Fibroblast of mammary gland (primary cell): Measurements from ENCODE around the gene KRT83.

ENCODE experiments used
- DNase-seq: peaks from one replicate; pipeline ENCODE4 v3.0.0-alpha.2; 2010; ENCODE audit warnings: low read depth
- H3K4me3 ChIP-seq: 2 replicates; pipeline ENCODE4 v1.5.1; 2011; ENCODE audit warnings: low read depth, mild to moderate bottlenecking, low read length, moderate library complexity; ENCODE audit not compliant: control insufficient read depth
- TF ChIP-seq, protein P1 (sequence below): conservative IDR thresholded peaks from 2 replicates; pipeline ENCODE4 v1.5.1; 2011; ENCODE audit warnings: low read depth, low read length, inconsistent platforms; ENCODE audit not compliant: control insufficient read depth, insufficient read depth

The KRT83 gene

DNA sequence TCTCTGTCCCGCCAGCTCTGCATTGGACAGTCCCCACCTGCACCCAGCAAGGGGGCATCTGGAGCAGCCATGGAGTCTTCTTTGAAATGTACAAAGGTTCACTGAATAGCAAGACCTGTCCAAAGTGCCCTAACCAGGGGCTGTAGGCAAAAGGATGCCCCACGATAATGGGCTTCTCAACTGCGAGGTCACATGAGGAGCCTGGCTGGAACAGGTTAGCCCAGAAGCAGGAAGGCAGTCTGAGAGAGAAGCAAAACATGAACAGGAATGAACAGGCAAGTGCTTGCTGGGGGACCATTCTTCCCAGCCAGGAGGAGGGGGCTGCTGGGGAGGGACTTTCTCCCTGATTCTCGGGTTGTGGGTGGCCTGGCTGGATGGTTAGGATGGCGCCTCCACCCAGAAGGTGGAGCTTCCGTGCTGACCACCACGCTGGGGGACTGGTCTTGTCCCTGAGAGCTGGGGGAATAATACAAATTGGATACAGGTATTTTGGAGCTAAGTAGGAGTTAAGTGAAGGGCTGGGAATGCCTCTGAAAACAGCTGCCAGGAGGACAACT is 39.0 kb upstream of the KRT83 start:
- H3K4me3 ChIP-seq = no peak overlapping the region
- TF ChIP-seq, protein P1, sequence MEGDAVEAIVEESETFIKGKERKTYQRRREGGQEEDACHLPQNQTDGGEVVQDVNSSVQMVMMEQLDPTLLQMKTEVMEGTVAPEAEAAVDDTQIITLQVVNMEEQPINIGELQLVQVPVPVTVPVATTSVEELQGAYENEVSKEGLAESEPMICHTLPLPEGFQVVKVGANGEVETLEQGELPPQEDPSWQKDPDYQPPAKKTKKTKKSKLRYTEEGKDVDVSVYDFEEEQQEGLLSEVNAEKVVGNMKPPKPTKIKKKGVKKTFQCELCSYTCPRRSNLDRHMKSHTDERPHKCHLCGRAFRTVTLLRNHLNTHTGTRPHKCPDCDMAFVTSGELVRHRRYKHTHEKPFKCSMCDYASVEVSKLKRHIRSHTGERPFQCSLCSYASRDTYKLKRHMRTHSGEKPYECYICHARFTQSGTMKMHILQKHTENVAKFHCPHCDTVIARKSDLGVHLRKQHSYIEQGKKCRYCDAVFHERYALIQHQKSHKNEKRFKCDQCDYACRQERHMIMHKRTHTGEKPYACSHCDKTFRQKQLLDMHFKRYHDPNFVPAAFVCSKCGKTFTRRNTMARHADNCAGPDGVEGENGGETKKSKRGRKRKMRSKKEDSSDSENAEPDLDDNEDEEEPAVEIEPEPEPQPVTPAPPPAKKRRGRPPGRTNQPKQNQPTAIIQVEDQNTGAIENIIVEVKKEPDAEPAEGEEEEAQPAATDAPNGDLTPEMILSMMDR = no peak
- no peak for DNase-seq

DNA sequence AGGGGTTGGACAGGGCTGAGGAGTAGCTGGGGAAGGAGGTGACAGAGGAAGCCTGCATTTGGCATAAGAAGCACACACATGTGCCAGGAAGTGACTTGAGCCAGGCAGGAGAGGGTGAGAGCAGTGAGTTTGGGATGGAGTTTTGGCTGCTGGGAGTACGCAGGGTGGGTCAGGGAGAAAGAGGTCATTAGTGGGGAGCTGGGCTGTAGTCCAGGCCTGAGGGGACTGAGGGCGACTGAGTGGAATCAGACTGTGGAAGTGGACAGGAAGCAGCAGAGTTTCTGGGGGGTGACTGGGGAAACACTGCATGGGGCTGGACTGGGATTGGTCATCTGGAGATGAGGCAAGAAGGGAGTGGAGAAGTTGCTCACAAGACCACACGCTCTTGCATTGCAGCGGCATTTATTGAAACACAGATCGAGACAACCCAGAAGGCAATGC is 38.4 kb upstream of the KRT83 start:
- peak; percentile 11 for DNase-seq
- no peak overlapping the region for H3K4me3 ChIP-seq
- TF ChIP-seq, protein P1 = no peak

DNA sequence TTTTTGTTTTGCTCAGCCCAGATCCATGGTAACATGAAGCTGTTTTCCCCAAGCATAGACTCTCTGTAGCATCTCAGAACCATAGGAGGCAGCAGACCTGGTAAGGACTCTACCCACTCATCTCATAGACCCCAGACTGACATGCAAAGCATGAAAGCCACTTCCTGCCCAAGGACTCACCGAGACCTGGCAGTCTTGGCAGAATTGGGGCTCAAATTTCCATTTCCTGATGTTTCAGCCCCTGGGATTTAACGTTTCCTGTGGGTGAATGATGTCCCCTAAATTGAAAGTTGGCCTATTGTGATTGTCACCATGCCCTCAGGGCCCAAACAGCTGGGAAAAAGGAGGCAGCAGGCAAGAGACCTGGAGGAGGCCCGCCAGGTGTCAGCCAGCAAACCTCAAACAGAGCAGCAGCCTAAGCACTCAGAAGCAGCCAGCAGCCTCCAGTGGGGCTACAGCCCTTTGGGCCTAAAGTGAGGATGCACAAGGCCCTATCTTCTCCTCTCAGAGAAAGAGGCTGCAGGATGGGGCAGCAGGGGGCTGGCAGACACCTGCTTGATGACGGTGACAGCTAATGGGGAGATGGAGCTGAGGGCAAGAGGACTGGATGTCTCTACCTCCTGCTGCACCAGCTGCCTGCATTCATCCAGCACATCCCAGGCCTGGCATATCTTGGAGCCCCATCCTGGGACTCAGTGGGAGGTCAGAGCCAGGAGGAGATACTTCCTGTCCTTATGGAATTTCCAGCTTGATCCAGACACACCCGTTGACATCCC is 37.6 kb upstream of the KRT83 start:
- TF ChIP-seq, protein P1 = no peak
- no peak for DNase-seq
- H3K4me3 ChIP-seq = no peak overlapping the region

DNA sequence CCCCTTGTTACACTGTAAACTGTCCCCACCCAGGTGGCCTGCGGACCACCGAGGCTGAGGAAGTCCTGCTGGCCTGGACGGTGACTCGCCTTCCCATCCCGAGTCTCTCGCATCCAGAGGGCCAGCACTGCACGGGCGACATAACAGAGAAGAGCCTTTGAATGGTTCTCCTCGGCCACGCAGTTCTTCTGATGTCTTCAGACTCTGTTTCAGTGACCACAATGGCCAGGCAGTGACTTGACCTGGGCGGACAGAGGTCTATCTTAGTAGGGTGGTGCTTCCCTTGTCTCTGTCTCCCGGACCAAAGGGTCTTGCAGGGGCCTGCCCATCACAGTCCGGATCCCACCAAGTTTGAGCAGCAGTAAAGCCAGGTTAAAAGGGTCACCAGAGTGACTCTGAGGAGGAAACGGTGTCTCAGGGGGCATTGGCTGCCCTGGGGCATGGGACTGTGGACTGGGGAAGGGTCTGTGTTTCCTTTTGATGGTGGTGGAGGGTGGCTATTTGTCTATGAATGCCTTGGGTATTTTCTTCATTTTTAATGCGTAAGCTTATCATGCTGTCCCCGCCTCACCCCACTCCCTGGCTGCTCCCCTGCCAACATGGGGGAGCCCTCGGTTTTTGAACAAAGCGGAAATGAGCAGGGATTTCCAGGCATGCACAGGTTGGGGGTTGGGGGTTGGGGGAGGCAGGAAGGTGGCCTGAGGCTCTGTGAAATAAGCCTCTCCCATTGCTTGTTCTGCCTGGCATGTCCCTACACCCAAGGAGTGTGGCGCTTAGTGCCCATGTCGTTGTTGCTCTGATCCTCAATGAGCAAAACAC is 35.8 kb upstream of the KRT83 start:
- H3K4me3 ChIP-seq = no peak overlapping the region
- DNase-seq = no peak
- TF ChIP-seq, protein P1 = no peak

DNA sequence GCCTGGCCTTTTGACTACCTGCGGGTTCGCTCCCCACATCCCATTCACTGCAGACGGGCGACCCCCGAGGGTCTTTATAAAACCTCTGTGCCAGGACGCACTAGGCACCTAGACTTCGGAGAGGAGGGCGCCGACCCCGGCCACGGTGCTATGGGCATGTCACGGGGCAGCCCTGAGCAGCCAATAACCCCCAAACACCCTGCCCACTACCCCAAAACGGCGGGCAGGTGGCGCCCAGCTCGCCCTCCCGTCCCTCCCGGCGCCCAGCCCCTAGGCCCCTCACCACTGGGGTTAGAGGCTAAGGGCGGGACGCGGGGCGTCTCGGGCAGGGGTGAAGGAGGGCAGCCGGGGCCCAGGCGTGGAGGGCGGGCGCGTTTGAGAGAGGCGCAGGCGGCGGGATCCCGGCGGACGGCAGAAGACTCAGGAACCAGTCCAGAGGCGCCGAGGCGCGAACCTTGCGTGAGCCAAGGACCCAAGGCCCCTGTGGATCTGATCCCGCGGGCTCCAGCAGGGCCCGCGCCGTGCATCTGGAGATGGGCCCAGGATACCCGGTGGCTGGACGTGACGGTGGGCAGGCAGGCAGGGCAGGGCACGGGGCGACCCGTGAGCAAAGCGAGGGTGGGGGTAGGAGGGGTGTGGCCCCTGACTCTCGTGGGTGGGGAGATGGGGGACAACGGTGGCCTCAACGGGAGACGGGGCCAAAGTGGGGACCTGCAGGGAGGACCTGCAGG is 35.0 kb upstream of the KRT83 start:
- no peak for DNase-seq
- H3K4me3 ChIP-seq = no peak overlapping the region

DNA sequence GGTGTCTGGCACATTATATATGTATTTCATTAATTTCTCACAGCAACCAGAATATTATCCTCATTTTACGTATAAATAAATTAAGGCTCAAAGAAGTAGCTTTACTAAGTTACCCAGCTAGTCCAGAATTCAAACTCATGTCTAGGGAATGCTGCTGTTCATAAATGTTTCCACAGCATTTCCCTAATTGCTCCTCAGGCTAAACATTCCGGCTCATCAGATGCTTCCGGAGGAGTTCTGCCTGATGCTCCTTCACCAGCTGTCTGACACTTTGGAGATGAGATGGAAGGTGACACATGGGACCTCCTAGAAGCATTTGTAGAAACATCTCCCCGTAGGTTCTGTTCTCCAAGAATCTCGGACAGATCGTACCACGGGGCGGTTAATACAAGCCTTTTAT is 34.0 kb upstream of the KRT83 start:
- TF ChIP-seq, protein P1 = no peak
- H3K4me3 ChIP-seq = no peak overlapping the region
- DNase-seq = no peak

More for the DNA sequence above, 35.0 kb upstream of the KRT83 start:
- TF ChIP-seq, protein P1 = no peak
